GM18502 (cell line): Measurements from ENCODE around the gene ARX.

Experiments used
- ATAC-seq: cut with Tn5 transposase; IDR thresholded peaks from one replicate; pipeline ENCODE4 v1.9.1; 2021; ENCODE audit warnings: mild to moderate bottlenecking; ENCODE audit not compliant: unreplicated experiment, poor library complexity

Gene ARX

GRCh38 chrX:25003066-25003849, 12.5 kb downstream of the ARX start:
- no peak for ATAC-seq

GRCh38 chrX:25002661-25003020, 13.1 kb downstream of the ARX start:
- ATAC-seq, result no peak

GRCh38 chrX:25001808-25002660, 13.7 kb downstream of the ARX start:
- ATAC-seq, result no peak

- no peak for ATAC-seq
Measured at GRCh38 chrX:24999511-24999910, 16.3 kb downstream of the ARX start.

- ATAC-seq, result no peak
Measured at GRCh38 chrX:24996096-24996709, 19.6 kb downstream of the ARX start.

- no peak for ATAC-seq
Measured at GRCh38 chrX:24993879-24994278, 21.9 kb downstream of the ARX start.

GRCh38 chrX:24990535-24990934, 25.2 kb downstream of the ARX start:
- no peak for ATAC-seq

- no peak for ATAC-seq
Measured at GRCh38 chrX:24988314-24988713, 27.5 kb downstream of the ARX start.

- no peak for ATAC-seq
Measured at GRCh38 chrX:24987731-24988130, 28.0 kb downstream of the ARX start.

- no peak for ATAC-seq
Measured at GRCh38 chrX:24985120-24985519, 30.6 kb downstream of the ARX start.

- no peak for ATAC-seq
Measured at GRCh38 chrX:24983931-24984330, 31.8 kb downstream of the ARX start.

- no peak for ATAC-seq
Measured at GRCh38 chrX:24982306-24982965, 33.3 kb downstream of the ARX start.

- no peak for ATAC-seq
Measured at GRCh38 chrX:24981030-24981429, 34.7 kb downstream of the ARX start.

- no peak for ATAC-seq
Measured at GRCh38 chrX:24979081-24979480, 36.7 kb downstream of the ARX start.

- ATAC-seq, result no peak
Measured at GRCh38 chrX:24969812-24970211, 46.0 kb downstream of the ARX start.

- no peak for ATAC-seq
Measured at GRCh38 chrX:24965372-24965771, 50.4 kb downstream of the ARX start.

GRCh38 chrX:24963823-24964222, 51.9 kb downstream of the ARX start:
- no peak for ATAC-seq

- ATAC-seq, result no peak
Measured at GRCh38 chrX:24961809-24962208, 54.0 kb downstream of the ARX start.

- ATAC-seq, result no peak
Measured at GRCh38 chrX:24956828-24957227, 58.9 kb downstream of the ARX start.

- ATAC-seq, result no peak
Measured at GRCh38 chrX:24955372-24955930, 60.3 kb downstream of the ARX start.
